Ammon's horn (tissue), 1 donor: ENCODE results near the gene PXDN.
"Not testable (repeated sequence)": the region's sequence is repeated elsewhere in the genome, so short reads cannot be mapped to it uniquely, and the experiment has no call there.

Experiments used
- DNase-seq: peaks from one replicate; pipeline ENCODE4 v3.0.0-alpha.2; 2016; ENCODE audit warnings: low spot score

Gene PXDN

DNA sequence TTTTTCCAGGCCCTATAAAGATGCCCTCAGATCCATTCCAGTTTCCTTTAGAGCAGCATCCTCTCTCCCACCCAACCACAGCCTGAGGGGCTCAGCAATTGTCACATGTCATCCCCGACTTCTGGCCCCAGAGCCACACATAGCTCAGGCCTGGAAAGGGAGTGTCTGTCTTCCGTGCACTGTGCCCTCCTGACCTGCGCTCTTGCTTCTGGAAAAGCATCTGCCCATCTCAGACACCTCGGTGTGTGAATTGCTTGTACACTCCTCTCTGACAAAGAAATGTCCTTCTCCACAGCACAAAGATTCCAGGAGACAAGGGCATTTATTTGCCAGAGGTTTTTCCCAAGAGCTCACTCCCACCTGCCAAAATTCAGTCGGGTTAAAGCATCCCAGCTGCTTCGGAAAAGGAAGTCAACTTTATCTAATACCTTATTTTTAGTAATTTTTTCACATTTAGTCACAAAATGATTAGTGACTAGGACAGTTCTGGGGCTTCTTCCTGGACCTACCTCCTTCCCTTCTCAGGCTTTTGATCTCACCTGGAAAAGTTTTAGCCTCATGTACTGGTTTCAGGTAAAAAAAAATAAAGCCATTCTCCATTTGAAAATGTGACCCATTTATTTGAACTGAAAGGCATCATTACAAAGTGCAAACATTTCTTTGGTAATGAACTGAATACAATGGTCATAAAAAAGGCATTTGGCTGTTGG, 112.9 kb downstream of the PXDN start:
- no peak for DNase-seq

DNA sequence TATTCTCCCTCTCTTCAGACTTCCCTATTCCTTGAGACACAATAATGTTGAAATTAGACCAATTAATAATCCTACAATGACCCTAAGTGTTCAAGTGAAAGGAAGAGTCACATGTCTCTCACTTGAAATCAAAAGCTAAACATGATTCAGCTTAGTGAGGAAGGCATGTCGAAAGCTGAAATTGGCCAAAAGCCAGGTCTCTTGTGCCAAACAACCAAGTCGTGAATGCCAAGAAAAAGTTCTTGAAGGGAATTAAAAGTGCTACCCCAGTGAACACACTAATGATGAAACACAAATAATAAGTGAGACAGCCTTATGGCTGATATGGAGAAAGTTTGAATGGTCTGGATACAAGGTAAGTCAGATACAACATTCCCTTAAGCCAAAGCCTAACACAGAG, 115.4 kb downstream of the PXDN start:
- DNase-seq, result no peak

DNA sequence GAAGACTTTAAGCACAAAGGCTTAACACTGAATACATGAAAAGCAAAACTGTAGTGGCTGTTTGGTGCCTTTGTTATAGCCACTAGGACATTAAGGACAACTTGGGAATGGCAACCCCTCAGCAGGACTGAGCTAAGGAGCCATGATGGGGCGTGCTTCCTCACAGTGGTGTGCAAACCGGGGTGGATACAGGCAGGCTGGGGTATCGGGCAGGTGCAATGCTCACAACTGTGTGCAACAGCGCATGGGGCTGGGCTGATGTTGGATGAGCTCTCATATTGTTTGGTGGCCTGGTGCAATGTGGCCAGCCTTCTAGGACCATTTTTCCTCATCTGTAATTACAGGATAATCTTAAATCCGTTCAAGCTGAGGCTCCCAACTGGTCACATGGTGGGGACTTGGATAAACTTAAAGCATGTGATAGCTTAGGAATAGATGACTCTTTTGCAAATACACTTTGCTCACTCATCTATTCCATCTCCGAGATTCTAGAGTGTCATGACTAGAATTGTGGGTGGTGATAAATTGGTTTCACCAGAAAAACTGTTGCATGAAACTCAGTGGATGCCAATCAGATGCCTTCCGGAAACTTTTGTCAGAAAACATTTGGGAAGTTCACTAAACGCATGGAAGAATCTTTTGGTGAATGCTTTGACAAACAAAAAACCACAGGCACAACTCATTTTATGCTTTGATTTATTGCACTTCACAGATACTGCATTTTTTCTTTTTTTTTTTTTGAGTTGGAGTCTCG, 116.5 kb downstream of the PXDN start:
- no peak for DNase-seq

DNA sequence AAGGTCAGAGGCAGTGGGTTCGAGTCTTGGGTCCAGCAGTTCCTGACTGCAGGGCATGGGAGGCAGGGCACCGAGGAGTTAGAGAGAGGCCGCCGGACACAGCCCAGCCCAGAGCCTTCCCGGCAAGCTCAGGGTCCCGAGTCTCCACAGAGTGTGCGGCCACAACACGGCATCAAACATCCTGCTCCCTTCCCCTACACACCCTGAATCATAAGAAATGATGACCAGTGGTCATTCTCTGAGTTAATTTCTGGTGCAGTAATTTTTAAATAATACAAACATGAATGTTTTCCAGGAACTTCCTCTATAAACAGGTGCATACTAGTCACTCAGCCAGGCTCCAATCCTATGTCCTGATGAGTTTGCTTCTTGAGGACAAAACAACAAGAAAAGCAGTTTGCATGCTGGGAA, 118.0 kb downstream of the PXDN start:
- DNase-seq, result no peak

DNA sequence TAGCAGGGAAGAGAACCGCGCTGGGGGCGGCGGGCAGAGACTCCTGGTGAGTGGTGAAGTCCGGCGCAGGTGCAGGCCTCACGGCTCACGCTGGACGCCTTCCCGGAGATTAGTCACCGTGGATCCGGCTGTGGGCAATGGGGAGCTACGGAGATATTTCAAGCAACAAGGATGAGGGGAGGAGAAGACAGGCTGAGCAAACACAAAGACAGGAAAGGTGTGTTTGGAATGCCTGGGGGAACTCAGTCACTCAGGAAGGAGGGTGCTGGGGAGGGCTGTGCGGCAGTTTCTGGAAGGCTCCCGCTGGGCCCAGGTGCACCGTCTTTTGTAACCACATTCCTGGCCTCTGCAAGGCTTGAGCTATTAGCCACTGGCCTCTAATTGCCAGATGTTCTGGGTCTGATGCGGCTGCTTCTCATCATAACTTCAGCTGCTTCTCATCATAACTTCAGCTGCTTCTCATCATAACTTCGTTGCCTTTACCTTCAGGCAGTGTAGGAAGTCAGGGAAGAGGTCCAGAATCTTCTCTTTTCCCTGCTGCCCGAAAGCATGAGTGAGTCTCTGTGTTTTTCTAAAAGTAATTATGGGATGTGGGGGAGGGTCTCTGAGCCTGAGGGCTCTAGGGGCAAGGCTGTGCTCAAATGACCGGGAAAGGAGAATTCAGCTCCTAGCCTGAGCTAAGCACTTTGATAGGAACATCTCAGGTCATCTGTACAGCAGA, 118.9 kb downstream of the PXDN start:
- DNase-seq, result no peak

- no peak for DNase-seq
Observed at GRCh38 chr2:1623906-1624445, 120.3 kb downstream of the PXDN start.

DNA sequence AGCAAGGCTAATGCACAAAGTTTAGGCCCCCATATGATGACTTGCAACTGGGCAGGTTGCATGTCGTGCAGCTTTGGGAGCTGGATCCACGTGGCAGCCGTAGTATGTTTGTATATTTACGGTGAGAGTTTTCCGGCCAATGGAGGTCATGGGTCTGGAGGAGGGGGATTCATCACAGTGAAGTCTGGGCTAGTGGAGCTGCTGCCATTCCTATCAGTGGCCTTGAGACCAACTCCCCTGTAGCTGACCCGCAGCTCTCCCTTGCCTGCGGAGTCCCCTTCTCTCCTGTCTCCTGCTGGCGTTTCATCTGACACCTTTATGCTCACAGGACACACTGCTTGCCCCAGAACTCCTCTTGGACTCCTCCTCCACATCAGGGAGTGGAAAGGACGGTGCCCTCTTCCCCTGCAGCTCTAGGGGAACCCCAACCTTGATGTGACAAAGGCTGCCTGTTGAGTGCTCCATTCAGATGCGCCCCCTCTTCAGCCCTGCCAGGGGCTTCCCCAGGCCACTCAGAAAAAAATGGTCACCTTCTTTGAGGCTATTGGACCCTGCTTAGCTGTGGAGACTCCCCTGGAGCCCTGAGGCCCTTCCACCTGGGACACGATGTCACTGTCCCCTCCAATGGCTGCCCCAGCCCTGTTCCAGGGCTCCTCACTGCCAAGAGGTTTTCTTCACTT, 121.7 kb downstream of the PXDN start:
- DNase-seq, result no peak

DNA sequence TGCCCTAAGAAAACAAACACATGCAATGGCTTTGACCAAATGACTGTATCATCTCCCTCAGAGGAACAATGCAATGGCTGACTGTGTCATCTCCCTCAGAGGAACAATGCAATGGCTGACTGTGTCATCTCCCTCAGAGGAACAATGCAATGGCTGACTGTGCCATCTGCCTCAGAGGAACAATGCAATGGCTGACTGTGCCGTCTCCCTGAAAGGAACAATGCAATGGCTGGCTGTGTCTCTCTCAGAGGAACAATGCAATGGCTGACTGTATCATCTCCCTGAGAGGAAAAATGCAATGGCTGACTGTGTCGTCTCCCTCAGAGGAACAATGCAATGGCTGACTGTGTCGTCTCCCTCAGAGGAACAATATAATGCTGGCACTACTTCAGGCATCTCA, 122.3 kb downstream of the PXDN start:
- not testable (repeated sequence) for DNase-seq

- no peak for DNase-seq
Observed at GRCh38 chr2:1621501-1621900, 122.8 kb downstream of the PXDN start.

- DNase-seq, result no peak
Observed at GRCh38 chr2:1621041-1621440, 123.3 kb downstream of the PXDN start.

DNA sequence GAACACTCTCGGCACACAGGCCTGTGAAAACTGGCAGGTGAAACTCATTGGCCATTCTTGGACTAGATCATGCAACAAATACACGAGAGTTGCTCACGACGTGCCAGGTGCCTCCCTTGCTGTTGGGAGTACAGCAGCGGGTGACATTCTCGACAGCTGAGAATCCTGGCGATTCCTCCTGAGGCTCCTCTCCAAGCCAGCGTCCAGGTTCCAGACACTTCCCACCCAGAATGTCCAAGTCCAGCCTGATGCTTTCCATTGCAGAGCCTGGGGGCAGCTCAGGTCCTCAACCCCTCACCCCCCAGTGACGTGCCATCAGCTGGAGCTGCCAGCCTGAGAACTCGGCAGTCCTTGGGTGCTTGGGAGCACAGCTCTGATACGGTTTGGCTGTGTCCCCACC, 124.2 kb downstream of the PXDN start:
- no peak for DNase-seq

DNA sequence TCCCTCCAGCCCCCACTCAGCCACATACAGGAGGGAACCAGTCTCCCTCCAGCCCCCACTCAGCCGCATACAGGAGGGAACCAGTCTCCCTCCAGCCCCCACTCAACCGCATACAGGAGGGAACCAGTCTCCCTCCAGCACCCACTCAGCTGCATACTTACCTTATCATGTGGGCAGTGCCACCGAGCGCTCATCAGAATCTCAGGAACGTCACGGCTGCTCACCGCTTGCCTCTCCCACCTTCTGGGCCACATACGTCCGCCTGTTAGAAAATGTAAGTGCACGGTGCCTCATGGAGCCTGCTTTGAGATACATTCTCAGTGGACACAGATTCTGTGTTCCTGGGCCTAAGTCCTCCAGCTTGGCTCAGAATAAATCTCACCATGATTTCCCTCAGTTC, 124.8 kb downstream of the PXDN start:
- DNase-seq, result no peak

GRCh38 chr2:1618974-1619373, 125.3 kb downstream of the PXDN start:
- no peak for DNase-seq

- no peak for DNase-seq
Observed at GRCh38 chr2:1618191-1618961, 125.9 kb downstream of the PXDN start.

DNA sequence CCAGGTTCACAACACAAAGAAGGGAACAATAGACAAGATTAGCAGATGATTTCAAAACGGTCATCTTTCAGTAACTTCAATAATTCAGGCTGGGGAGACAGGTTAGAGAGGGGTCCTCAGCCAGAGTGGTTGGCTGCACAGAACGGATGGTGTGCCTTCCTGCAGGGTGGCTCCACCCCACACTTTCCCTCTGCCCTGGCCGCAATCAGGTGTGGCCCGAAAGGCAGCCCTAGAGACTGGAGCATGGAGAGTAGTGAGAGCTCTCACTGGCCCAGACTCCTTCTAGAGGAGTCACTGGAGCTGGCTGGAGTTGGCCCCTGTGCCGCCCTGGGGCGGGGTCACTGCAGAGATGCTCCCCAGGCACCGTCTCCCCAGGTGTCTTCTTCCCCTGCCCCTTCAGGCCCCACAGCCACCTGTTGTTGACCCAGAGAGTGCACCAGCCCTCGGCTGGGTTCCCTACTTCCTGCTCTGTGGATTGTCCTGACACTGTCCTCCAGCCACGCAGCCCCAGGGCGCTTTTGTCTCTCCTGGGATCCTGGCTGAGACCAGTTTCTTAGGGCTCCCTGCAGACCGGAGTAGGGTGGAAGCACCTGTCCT, 126.8 kb downstream of the PXDN start:
- DNase-seq, result no peak

- no peak for DNase-seq
Observed at GRCh38 chr2:1614564-1614963, 129.8 kb downstream of the PXDN start.

DNA sequence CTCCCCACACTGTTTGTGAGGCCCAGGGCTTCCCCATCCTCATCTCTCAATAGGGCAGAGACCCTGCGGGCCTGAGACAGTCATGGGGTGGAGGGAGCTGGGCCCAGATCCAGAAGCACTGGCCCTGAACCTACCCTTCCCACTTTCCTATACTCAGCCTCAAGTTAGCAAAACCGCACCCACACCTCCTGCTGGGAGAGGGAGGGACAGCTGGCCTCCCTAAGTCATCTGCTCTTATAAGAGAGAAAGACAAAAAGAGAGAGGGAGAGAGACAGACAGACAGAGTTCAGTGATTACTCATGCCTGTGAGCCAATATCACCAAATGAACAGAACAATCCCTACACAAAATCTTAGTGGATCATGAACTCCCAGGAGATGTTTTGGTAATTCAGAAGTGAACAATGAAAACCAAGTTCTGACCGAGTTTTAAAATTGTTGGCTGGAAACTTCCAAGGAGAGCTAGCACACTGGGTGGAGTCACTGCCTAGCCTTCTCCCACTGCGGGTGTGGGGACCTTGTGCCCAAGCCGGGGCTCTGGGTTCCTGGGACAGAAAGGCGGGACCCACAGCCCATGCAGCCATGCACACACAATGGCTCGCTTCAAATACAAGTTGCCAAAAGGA, 130.5 kb downstream of the PXDN start:
- DNase-seq, result no peak

DNA sequence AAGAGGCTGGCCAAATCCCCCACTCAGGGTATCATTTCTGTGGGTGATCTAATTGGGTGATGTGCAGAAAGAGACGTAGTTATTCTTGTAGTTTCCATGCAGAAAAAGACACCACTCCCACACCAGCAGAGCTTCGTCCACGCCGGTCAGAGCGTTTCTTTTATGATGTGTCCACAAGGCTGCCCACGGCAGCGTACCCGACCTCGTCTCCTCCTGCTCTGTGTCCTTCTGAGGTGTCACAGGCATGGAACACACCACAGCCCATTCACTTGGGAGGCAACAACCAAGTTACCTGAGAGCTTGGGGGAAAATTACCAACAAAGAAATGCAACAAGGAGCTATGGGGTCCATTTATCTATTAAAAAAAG, 131.3 kb downstream of the PXDN start:
- no peak for DNase-seq

DNA sequence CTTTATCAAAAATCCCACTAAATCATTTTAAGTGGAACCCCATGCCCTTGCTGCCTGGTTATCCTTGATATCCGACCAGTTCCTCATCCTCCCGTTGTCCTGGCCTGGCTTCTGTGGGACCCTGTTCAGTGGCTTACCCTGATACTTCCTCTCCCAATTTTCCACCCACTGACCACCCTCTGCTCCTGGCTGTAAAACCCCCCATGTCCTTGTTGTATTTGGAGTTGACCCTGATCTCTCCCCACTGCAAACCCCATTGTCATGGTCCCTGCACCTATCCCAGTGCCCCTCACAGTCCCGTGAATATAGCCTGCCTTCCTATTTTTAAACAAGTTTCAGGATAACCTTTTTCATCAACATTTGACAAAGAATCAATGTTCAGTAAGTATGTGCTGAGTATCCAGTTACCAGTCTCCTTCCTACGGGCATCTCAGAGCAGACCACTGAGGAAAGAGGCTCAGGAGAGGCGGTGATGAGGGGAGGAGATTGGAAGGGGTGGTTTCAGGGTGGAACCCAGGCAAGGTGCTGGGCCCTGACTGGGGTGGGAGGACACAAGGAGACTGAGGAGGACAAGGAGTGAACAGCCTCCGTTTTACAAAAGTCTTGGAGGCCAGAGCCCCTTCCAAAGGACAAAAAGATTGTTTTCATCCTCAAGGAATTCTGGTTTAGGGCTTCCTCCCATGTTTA, 131.8 kb downstream of the PXDN start:
- DNase-seq, result no peak

GRCh38 chr2:1611886-1612285, 132.4 kb downstream of the PXDN start:
- no peak for DNase-seq
